ENCODE measurements around the gene PTPRE.

The PTPRE gene

GRCh38 chr10:128036746-128037543 lies 130.0 kb downstream of the PTPRE start:
- H3K36me3 ChIP-seq (ENCODE audit: low read depth): no peaks in the 10 kb centered on the region
- peaks cover 6% of the 10 kb centered on the region for H3K4me1 ChIP-seq (ENCODE audit: insufficient read depth, poor library complexity, severe bottlenecking)
- H3K4me3 ChIP-seq (ENCODE audit: severe bottlenecking): no peak overlapping the region
- DNase-seq (ENCODE audit: low spot score) (peak; percentile 11), ATAC-seq (ENCODE audit: low read depth) (peak; percentile 81)
- H3K27ac ChIP-seq (ENCODE audit: poor library complexity, severe bottlenecking): peak overlapping the region; percentile 18
- no peak for TF ChIP-seq CTCF (IDR thresholded peaks at IDR 0.05; ENCODE audit: poor library complexity, severe bottlenecking)
- H3K27me3 ChIP-seq (ENCODE audit: insufficient read depth, poor library complexity, severe bottlenecking): no peaks in the 10 kb centered on the region
- H3K9me3 ChIP-seq (ENCODE audit: severe bottlenecking): no peaks in the 10 kb centered on the region

- peaks cover 6% of the 10 kb centered on the region for H3K4me1 ChIP-seq (ENCODE audit: insufficient read depth, poor library complexity, severe bottlenecking)
- DNase-seq (ENCODE audit: low spot score) (peak; percentile 15), ATAC-seq (ENCODE audit: low read depth) (no peak)
- no peak for TF ChIP-seq CTCF (IDR thresholded peaks at IDR 0.05; ENCODE audit: poor library complexity, severe bottlenecking)
- H3K27me3 ChIP-seq (ENCODE audit: insufficient read depth, poor library complexity, severe bottlenecking): no peaks in the 10 kb centered on the region
- H3K9me3 ChIP-seq (ENCODE audit: severe bottlenecking): no peaks in the 10 kb centered on the region
- no peak overlapping the region for H3K4me3 ChIP-seq (ENCODE audit: severe bottlenecking)
- no peaks in the 10 kb centered on the region for H3K36me3 ChIP-seq (ENCODE audit: low read depth)
- no peak overlapping the region for H3K27ac ChIP-seq (ENCODE audit: poor library complexity, severe bottlenecking)
These were observed 133.2 kb downstream of the PTPRE start for GRCh38 chr10:128040096-128040495.

GRCh38 chr10:128040681-128041080 lies 133.8 kb downstream of the PTPRE start:
- Histone ChIP-seq H3K9me3 (ENCODE audit: severe bottlenecking) (no peaks in the 10 kb centered on the region), H3K4me3 (ENCODE audit: severe bottlenecking) (no peak overlapping the region), H3K36me3 (ENCODE audit: low read depth) (no peaks in the 10 kb centered on the region), H3K27me3 (ENCODE audit: insufficient read depth, poor library complexity, severe bottlenecking) (no peaks in the 10 kb centered on the region), H3K27ac (ENCODE audit: poor library complexity, severe bottlenecking) (no peak overlapping the region), H3K4me1 (ENCODE audit: insufficient read depth, poor library complexity, severe bottlenecking) (peaks cover 6% of the 10 kb centered on the region)
- TF ChIP-seq CTCF (IDR thresholded peaks at IDR 0.05; ENCODE audit: poor library complexity, severe bottlenecking): no peak
- ATAC-seq (ENCODE audit: low read depth): no peak
- peak; percentile 47 for DNase-seq (ENCODE audit: low spot score)

GRCh38 chr10:128042131-128042610 lies 135.3 kb downstream of the PTPRE start:
- ATAC-seq (ENCODE audit: low read depth): no peak
- H3K4me1 ChIP-seq (ENCODE audit: insufficient read depth, poor library complexity, severe bottlenecking): peaks cover 3% of the 10 kb centered on the region
- H3K9me3 ChIP-seq (ENCODE audit: severe bottlenecking): no peaks in the 10 kb centered on the region
- H3K36me3 ChIP-seq (ENCODE audit: low read depth): no peaks in the 10 kb centered on the region
- H3K27ac ChIP-seq (ENCODE audit: poor library complexity, severe bottlenecking): no peak overlapping the region
- H3K4me3 ChIP-seq (ENCODE audit: severe bottlenecking): no peak overlapping the region
- no peaks in the 10 kb centered on the region for H3K27me3 ChIP-seq (ENCODE audit: insufficient read depth, poor library complexity, severe bottlenecking)
- DNase-seq (ENCODE audit: low spot score): peak; percentile 11
- TF ChIP-seq CTCF (IDR thresholded peaks at IDR 0.05; ENCODE audit: poor library complexity, severe bottlenecking): no peak
